Left lung (tissue), 10 donors: ENCODE data around the gene CST9L. TPM values are rescaled to one million over a fixed set of nuclear protein-coding genes. Genes with fewer than 3 reads are reported as not detected.

Experiments used
- ATAC-seq: fragments of 200-7000 bp; cut with Tn5 transposase; one replicate; pipeline ENCODE4 v1.9.1; 2020; ENCODE audit warnings: moderate library complexity
- DNase-seq, 4 donors: peaks; one replicate each; pipeline ENCODE4 v3.0.0-alpha.2; 2013 to 2020
- H3K27ac ChIP-seq, 2 donors: fragments of 200-600 bp; sonication (generic) in 1 of 2; one replicate each; pipeline versions ENCODE4 v1.5.0 to v1.8.0; 2020 to 2021
- H3K27me3 ChIP-seq, 2 donors: fragments of 200-600 bp; sonication (generic) in 1 of 2; one replicate each; pipeline versions ENCODE4 v1.5.0 to v1.8.0; 2020 to 2021
- H3K36me3 ChIP-seq, 2 donors: fragments of 200-600 bp; sonication (generic) in 1 of 2; one replicate each; pipeline versions ENCODE4 v1.5.0 to v1.8.0; 2020 to 2021
- H3K4me1 ChIP-seq, 2 donors: fragments of 200-600 bp; one replicate each; pipeline ENCODE4 v1.8.0; 2021
- H3K4me3 ChIP-seq, 2 donors: fragments of 200-600 bp; sonication (generic) in 1 of 2; one replicate each; pipeline versions ENCODE4 v1.5.0 to v1.8.0; 2020 to 2021; ENCODE audit warnings: mild to moderate bottlenecking in 1 of 2
- H3K9me3 ChIP-seq, 2 donors: fragments of 200-600 bp; sonication (generic) in 1 of 2; one replicate each; pipeline versions ENCODE4 v1.5.0 to v1.8.0; 2020 to 2021
- intact Hi-C, 2 donors: fragments of 100-400 bp; cut with DNase I; formaldehyde crosslinking; loops; one replicate each; pipeline versions ENCODE4 v1.11.2 to v1.14.2; 2022
- polyA plus RNA-seq, 6 donors: library from polyadenylated mRNA; unstranded; fragments of 120-200 nt; gene quantifications; one replicate each; pipeline ENCODE4 v1.2.1, GENCODE V29; 2013; ENCODE audit not compliant: insufficient read length in 6 of 6
- total RNA-seq, 2 donors: library from RNA; stranded (reverse); fragmentation: NEBNext Ultra II Directional; extraction: Animal tissue kit (Norgen Biotek cat#: 25700); gene quantifications; one replicate each; pipeline ENCODE4 v1.2.1, GENCODE V29; 2021
- TF ChIP-seq, protein P1 (sequence below), 2 donors: fragments of 200-600 bp; sonication (generic) in 1 of 2; IDR thresholded peaks; one replicate each; pipeline versions ENCODE4 v1.5.0 to v1.8.0; 2021; ENCODE audit warnings: antibody characterized with exemption in 2 of 2
- donor health status: DM: no; HTN: yes; CAD: no.
- donor health status: DM: no; HTN: no; CAD: no.

CST9L gene
- total and polyA plus RNA-seq, 8 donors: not detected

DNA sequence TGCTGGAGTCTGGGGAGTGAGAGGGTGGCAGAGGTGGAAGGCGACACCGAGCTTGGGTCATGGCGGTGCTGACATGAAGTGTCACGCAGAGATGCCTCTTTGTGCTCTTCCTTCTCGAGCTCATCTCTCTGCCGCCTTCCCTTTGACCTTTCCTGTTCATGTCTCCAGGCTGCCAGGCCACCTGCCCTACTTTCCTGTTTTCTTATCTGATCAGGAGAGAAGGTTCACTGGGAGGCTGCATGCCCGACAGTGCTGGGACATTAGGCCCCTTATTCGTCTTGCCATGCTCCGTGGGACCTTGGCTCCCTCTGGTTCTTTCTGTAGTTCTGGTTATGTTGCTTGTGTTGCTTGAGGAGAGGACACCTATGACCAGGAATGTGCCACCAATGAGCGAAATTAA, 44.1 kb downstream of the CST9L start:
- no peaks in the 10 kb centered on the region for H3K27me3 ChIP-seq
- no peak overlapping the region for H3K4me3 ChIP-seq
- no peaks in the 10 kb centered on the region for H3K4me1 ChIP-seq
- TF ChIP-seq, protein P1, sequence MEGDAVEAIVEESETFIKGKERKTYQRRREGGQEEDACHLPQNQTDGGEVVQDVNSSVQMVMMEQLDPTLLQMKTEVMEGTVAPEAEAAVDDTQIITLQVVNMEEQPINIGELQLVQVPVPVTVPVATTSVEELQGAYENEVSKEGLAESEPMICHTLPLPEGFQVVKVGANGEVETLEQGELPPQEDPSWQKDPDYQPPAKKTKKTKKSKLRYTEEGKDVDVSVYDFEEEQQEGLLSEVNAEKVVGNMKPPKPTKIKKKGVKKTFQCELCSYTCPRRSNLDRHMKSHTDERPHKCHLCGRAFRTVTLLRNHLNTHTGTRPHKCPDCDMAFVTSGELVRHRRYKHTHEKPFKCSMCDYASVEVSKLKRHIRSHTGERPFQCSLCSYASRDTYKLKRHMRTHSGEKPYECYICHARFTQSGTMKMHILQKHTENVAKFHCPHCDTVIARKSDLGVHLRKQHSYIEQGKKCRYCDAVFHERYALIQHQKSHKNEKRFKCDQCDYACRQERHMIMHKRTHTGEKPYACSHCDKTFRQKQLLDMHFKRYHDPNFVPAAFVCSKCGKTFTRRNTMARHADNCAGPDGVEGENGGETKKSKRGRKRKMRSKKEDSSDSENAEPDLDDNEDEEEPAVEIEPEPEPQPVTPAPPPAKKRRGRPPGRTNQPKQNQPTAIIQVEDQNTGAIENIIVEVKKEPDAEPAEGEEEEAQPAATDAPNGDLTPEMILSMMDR (IDR thresholded peaks at IDR 0.05): no peak
- H3K36me3 ChIP-seq: no peaks in the 10 kb centered on the region
- DNase-seq: no peak
- peaks cover 0 to 12% of the 10 kb centered on the region in 2 donors for H3K9me3 ChIP-seq
- no peak overlapping the region for H3K27ac ChIP-seq
- ATAC-seq: no peak
- intact Hi-C loops: no loop called here

- TF ChIP-seq, protein P1 (IDR thresholded peaks at IDR 0.05): no peak
Measured at GRCh38 chr20:23520185-23520584, 48.1 kb downstream of the CST9L start.

GRCh38 chr20:23519556-23519955, 48.7 kb downstream of the CST9L start:
- H3K27ac ChIP-seq: no peak overlapping the region
- H3K9me3 ChIP-seq: no peaks in the 10 kb centered on the region
- H3K4me3 ChIP-seq: no peak overlapping the region
- TF ChIP-seq, protein P1 (IDR thresholded peaks at IDR 0.05): no peak
- intact Hi-C loops: no loop called here
- DNase-seq (no peak), ATAC-seq (no peak)
- H3K4me1 ChIP-seq: no peaks in the 10 kb centered on the region
- H3K36me3 ChIP-seq: no peaks in the 10 kb centered on the region
- H3K27me3 ChIP-seq: no peaks in the 10 kb centered on the region

More at GRCh38 chr20:23520185-23520584, 48.1 kb downstream of the CST9L start:
- no peak overlapping the region for H3K27ac ChIP-seq
- H3K27me3 ChIP-seq: no peaks in the 10 kb centered on the region
- H3K4me3 ChIP-seq: no peak overlapping the region
- DNase-seq (no peak), ATAC-seq (no peak)
- H3K4me1 ChIP-seq: no peaks in the 10 kb centered on the region
- no peaks in the 10 kb centered on the region for H3K9me3 ChIP-seq
- H3K36me3 ChIP-seq: no peaks in the 10 kb centered on the region
- intact Hi-C loops: no loop called here

- no peak overlapping the region for H3K27ac ChIP-seq
- H3K27me3 ChIP-seq: no peaks in the 10 kb centered on the region
- H3K36me3 ChIP-seq: no peaks in the 10 kb centered on the region
- TF ChIP-seq, protein P1 (IDR thresholded peaks at IDR 0.05): no peak
- H3K9me3 ChIP-seq: no peaks in the 10 kb centered on the region
- H3K4me3 ChIP-seq: no peak overlapping the region
- intact Hi-C loops: no loop called here
- ATAC-seq: no peak
- H3K4me1 ChIP-seq: no peaks in the 10 kb centered on the region
- no peak for DNase-seq
Measured at GRCh38 chr20:23517719-23518118, 50.6 kb downstream of the CST9L start.

- Histone ChIP-seq H3K36me3 (no peaks in the 10 kb centered on the region), H3K4me1 (no peaks in the 10 kb centered on the region), H3K27ac (no peak overlapping the region), H3K27me3 (no peaks in the 10 kb centered on the region), H3K9me3 (no peaks in the 10 kb centered on the region), H3K4me3 (no peak overlapping the region)
- ATAC-seq (no peak), DNase-seq (no peak)
- intact Hi-C loops: no loop called here
- TF ChIP-seq, protein P1 (IDR thresholded peaks at IDR 0.05): no peak
Measured at GRCh38 chr20:23515250-23515939, 52.9 kb downstream of the CST9L start.
